A172 (cell line): ENCODE data around the gene CACNG7. TPM values are rescaled to one million over a fixed set of nuclear protein-coding genes. Genes with fewer than 3 reads are reported as not detected.
A peak's percentile ranks its signal among the peaks of the same experiment; 100 is the strongest.
"Not testable (repeated sequence)": the region's sequence is repeated elsewhere in the genome, so short reads cannot be mapped to it uniquely, and the experiment has no call there.

Experiments
- DNase-seq: peaks from one replicate; pipeline ENCODE4 v3.0.0-alpha.2; 2015; ENCODE audit warnings: low spot score
- total RNA-seq: library from RNA; depleted of rRNA; stranded (reverse); fragments of >200 nt; shearing (Covaris generic); gene quantifications from 2 replicates; pipeline ENCODE4 v1.2.3, GENCODE V29; 2014

The CACNG7 gene
- total RNA-seq, 1 experiment from 2014 or later = not detected

GRCh38 chr19:53905787-53906186 lies 3.3 kb upstream of the CACNG7 start:
- no peak for DNase-seq

GRCh38 chr19:53906211-53907192 lies 2.6 kb upstream of the CACNG7 start:
- DNase-seq = no peak

DNA sequence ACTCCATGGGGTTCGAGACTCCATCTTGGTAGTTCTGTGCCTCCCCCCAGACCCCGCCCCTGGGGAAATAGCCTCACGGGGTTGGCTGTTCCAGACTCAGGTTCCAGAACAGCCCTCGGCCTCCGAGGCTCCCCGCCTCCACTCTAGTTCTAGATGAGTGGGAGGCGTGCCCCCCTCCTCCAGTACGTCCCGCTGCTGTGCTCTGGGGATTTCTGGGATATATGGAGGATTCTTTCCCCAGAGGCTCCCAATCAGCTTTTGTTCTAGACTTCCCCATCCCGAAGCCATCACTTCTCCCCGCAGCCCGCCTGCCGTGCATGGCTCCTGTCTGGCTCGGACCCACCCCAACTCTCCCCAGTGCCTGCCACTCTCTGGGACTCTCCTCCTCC lies 1.9 kb upstream of the CACNG7 start:
- DNase-seq = no peak

GRCh38 chr19:53907690-53908089 lies 1.4 kb upstream of the CACNG7 start:
- DNase-seq = no peak

- no peak for DNase-seq
Observed at GRCh38 chr19:53908106-53908934, 758 bp upstream of the CACNG7 start.

- no peak for DNase-seq
Observed at GRCh38 chr19:53909471-53910169, 542 bp downstream of the CACNG7 start.

- no peak for DNase-seq
Observed at GRCh38 chr19:53910170-53910518, 1.1 kb downstream of the CACNG7 start.

GRCh38 chr19:53912653-53913052 lies 3.6 kb downstream of the CACNG7 start:
- no peak for DNase-seq

GRCh38 chr19:53915000-53915399 lies 5.9 kb downstream of the CACNG7 start:
- no peak for DNase-seq

- no peak for DNase-seq
Observed at GRCh38 chr19:53916004-53916403, 6.9 kb downstream of the CACNG7 start.

DNA sequence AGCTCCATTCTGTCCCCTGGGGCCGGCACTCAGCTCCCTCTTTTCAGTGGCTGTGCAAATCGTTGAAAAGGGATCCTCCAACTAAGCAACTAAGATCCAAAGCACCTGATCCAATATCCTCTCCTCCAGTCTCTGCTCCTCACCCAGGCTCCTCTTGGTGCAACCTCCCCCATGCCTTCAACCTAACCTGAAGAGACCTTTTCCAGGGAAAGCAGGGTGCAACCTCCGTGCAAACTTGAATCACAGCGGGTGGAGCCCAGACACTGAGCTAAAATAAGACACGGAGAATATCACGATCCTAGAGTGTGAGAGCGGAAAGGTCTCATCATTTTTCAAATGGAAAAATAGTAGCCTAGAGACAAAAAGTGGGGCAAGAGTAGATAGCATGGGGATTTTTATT lies 8.3 kb downstream of the CACNG7 start:
- no peak for DNase-seq

DNA sequence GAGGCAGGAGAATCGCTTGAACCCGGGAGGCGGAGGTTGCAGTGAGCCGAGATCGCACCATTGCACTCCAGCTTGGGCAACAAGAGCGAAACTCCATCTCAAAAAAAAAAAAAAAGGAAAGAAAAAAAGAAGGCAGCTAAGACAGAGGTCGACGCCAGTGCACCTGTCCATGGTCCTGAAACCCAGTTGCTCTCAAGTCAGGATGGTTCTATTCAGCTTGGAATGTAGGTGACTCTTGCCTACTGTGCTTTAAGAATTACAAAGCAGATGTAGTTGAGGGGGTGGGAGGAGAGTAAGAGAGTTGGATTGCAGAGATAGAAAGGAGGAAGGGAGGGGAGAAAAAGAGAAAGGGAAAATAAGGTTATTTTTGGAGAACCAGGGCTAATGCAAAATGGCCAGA lies 18.7 kb downstream of the CACNG7 start:
- DNase-seq = peak; percentile 86

GRCh38 chr19:53936029-53936428 lies 27.0 kb downstream of the CACNG7 start:
- DNase-seq = no peak

GRCh38 chr19:53942001-53942786 lies 33.1 kb downstream of the CACNG7 start:
- DNase-seq = no peak

- DNase-seq = no peak
Observed at GRCh38 chr19:53944416-53944815, 35.3 kb downstream of the CACNG7 start.

DNA sequence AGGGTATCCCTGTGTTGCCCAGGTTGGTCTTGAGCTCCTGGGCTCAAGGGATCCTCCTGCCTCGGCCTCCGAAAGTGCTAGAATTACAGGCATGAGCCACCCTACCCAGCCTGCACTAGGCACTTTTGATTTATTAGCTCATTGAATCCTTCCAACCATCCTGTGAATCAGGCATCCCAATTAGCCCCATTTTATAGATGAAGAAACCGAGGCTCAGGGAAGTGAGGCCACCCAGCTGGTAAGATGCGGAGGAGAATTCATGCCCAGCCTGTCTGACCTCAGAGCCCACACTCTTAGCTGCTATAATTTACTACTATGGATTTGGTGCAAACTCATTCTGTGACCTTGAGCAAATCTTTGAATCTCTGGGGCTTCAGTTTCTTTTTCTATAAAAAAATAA lies 35.9 kb downstream of the CACNG7 start:
- DNase-seq = no peak

DNA sequence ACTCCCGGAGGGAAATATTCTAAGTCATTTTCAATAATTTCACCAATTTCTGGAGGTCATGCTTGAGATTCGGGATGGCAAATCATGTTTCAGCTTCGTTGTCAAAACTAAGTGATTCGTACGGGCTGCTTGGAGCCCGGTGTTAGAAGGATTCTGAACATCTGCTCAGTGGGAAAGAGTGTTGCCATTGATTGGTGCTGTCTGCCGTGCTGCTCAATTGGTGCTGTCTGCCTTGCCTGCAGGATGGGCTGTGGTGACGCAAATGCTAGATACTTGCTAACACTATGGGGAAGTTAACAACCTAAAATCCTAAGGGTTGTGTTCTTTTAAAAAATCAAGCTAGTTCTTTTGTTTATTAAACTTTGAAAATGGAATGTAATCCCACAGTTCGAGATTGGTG lies 36.4 kb downstream of the CACNG7 start:
- DNase-seq = peak; percentile 70

GRCh38 chr19:53945998-53946397 lies 36.9 kb downstream of the CACNG7 start:
- no peak for DNase-seq

DNA sequence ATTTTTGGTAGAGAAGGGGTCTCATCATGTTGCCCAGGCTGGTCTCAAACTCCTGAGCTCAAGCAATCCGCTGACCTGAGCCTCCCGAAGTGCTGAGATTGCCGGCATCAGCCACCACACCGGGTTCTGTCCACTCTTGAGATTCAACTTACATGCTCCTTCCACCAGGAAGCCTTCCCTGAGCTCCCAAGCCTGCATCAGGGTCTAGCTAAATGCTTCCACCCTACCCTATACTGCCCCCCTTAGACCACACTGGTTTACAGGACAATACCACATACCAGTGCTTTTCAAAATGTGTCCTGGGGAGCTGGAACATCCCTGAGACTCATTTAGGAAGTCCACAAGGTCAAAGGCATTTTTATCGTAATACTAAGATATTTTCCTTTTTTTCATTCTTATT lies 38.5 kb downstream of the CACNG7 start:
- DNase-seq = peak; percentile 33

GRCh38 chr19:53948611-53949010 lies 39.5 kb downstream of the CACNG7 start:
- DNase-seq = not testable (repeated sequence)

GRCh38 chr19:53951436-53951835 lies 42.4 kb downstream of the CACNG7 start:
- peak; percentile 28 for DNase-seq
